NCI-H1694 treated with DMSO at 0.1 percent for 48 hours (cell line): ENCODE data around the gene CEACAM18.
"Not testable (repeated sequence)": the region's sequence is repeated elsewhere in the genome, so short reads cannot be mapped to it uniquely, and the experiment has no call there.

Experiments
- DNase-seq: peaks from one replicate; lab custom pipeline; 2025; lab: John Stamatoyannopoulos, UW

The CEACAM18 gene

DNA sequence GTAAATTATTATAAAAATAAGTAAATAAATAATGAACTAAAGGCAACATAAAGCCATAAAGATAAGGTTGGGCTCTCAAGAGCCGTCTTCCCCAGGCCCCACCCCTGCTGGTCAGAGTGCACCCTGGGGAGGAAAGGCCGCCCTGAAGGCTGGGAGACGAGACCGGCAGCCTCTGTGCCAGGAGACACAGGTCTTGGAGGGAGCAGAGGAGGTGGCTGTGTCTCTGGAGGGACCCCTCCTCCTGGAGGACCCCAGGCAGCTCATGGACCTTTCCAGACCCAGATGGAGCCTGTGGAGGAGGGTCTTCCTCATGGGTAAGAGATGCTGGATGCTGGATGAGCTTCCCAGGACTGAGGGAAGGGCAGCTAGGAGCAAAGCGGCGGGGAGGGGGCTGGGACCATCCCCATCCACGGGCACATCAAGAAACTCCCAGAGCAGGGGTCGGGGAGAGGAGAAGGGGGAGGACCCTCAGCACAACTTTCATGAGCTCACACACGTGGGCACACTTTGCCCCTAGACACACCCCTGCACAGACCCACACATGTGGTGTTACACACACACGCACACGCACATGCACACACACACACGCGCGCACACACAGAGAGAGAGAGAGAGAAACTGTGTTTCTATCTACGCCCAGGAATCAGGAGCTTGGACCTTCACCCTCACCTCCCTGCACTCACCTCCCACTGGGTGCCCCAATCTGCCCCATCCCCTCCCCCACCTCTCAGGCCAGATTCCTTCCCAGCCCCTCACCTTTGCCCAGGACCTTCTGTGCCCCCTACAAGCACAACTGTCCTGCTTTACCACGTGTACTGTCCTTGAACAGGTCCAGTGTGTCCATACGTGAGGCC is at the start of gene CEACAM18:
Gene CEACAM18 (plus strand): TSS at position 159 of the 854 bp plus-strand sequence.
- no peak for DNase-seq

DNA sequence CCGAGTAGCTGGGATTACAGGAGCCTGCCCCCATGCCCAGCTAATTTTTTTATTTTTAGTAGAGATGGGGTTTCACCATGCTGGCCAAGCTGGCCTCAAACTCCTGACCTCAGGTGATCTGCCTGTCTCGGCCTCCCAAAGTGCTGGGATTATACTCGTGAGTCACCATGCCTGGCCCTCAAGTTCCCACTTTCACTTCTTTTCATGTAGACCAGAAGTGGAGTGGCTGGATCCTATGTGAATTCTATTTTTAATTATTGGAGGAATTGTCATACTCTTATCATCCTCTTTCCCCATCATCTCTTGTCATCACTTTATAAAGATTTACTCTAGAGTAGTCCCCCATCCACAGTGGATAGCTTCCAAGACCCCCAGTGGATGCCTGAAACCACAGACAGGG is 48.1 kb upstream of the CEACAM18 start:
- DNase-seq = no peak

DNA sequence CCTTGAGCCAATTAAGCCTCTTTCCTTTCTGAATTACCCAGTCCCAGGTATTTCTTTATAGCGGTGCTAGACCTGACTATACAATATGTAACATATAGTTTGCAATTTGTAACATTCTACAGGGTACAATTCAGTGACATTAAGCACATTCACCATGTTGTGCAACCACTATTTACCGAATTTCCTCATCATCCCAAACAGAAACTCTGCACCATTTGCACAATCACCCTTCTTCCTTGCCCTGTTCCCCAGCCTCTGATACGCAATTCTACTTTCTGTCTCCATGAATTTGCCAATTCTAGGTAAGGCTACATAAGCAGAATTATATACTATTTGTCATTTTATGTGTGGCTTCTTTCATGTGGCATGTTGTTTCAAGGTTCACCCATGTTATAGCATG is 47.2 kb upstream of the CEACAM18 start:
- no peak for DNase-seq

DNA sequence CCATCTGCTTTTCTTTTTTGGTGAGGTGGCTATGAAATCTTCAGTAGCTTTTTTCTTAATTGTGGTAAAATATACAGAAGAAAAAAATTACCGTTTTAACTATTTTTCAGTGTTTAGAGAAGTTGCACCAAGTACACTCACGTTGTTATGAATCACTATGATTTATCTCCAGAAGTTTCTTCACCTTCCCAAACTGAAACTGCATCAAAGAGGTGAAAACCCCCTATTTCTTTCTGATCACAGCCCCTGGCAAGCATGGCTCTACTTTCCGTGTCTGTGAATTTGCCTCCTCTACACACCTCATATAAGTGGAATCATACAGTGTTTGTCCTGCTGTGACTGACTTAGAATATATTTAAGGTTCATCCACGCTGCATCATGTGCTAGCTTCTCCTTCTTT is 45.3 kb upstream of the CEACAM18 start:
- DNase-seq = no peak

DNA sequence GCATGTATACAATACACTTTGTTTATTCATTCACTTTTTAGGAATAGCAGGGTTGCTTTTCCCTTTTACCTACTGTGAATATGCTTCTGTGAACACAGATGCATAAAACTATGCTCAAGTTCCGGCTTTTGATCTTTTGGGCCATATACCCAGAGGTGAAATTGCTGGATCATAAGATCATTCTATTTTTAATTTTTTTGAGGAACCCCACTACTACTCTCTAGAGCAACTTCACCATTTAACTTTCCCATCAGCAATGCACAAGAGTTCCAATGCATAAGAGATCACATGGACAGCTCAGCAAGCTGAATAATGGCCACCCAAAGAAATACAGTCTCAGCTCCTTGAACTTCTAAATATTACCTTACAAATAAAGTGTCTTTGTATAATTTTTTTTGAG is 43.9 kb upstream of the CEACAM18 start:
- DNase-seq = no peak

DNA sequence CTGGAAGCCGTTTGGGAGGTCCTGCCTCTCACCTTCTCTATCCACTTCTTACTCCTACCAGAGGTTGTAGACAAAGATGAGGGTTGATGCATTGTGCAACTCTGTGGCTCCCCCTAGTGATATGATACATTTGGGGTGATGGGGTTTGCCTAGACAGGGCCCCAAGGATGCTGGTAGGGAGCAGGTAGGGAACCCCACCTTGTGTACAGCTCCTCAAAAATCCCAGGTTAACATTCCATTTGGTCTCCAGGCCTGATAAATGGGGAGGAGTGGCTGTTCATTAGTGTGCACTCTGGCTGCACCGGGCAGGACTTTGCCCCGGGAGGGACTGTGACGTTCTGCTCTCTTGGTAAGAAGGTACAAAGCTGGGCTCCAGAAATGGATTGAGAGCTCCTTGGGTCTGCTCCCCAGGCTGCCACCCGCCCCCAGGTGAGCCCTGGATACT is 39.3 kb upstream of the CEACAM18 start:
- DNase-seq = no peak

DNA sequence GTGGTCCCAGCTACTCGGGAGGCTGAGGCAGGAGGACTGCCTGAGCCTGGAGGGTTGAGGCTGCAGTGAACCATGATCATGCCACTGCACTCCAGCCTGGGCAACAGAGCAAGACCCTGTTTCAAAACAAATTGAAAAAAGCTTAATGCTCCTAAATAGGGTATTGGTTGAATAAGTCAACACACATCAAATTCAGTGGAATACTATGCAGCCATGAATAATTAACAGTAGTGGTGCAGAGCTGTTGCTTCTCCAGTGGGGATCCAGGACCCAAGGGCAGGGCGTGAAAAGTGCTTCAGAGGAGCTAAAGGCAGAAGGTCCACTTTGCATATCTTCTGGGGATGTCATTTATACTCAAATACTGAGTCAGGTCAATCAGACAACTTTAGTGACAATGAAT is 38.3 kb upstream of the CEACAM18 start:
- DNase-seq = no peak

DNA sequence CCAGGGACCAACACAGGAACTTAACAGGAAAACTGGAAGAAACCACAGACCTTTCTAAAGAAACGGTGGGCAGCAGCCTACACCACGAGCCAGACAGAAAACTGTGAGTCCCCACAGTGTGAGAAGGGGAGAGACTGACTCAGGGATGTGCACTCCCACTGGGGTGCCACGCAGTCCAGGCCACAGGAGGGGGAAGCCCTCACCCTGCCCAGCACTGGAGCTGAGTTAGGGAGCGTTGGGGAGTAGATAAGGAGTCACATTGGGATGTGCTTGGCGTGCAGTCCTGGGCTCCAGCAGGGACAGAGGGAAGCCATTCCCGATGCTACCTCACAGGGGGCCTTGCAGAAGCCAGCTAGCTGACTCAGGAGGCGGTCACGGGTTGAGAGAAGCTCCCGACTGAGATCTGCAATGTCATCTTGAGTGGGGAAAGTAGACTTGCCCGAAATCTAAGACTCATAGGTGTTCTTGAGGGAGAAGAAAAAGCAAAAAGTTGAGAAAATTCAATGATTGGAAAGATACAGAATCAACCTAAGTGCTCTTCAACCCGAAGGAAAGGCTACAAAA is 37.4 kb upstream of the CEACAM18 start:
- DNase-seq = no peak

DNA sequence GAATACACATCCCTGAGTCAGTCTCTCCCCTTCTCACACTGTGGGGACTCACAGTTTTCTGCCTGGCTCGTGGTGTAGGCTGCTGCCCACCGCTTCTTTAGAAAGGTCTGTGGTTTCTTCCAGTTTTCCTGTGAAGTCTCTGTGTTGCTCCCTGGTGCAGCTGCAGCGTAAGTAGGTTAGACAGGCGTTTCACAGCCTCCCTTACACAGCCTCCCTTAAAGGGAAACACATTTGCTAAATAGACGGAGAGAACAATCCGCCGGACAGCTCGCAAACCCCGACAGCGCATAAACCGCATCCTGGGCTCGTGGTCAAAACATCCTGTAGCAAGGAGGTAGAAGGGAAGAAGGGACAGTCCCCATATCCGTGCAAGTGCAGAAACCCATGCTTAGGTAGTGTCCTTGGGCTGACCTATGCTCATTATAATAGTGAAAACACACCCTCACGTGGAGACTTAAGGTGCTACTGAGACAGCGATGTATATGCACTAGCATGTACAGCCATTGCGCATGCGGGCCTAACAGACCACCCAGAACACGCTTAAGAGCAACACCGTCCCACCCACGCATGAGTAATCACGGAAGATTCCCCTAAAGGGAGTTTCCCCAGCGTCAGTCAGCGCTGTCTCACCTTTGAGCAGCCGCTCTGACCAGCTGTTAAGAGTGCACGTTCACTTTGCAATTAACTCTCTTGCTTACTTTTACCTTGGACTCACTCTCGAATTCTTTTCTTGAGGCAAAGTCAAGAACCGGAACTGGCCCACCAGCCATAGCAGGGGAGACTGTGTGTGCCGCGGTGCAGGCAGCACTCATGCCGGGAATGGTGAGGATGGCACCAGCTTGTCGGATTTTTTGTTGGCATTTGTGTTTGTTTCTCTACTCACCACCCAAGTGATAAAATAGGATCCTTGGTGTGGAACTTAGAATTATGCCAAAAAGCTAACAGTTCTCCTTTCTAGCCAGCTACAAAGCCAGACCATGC is 36.6 kb upstream of the CEACAM18 start:
- DNase-seq = no peak

DNA sequence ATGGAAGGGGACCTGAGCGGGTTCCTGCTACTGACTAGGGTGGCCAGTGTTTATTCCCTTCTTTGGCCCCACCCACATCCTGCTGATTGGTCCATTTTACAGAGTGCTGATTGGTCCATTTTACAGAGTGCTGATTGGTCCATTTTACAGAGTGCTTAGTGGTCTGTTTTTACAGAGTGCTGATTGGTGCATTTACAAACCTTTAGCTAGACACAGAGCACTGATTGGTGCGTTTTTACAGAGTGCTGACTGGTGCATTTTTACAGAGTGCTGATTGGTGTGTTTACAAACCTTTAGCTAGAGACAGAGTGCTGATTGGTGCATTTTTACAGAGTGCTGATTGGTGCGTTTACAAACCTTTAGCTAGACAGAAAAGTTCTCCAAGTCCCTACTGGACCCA is 30.8 kb upstream of the CEACAM18 start:
- not testable (repeated sequence) for DNase-seq

DNA sequence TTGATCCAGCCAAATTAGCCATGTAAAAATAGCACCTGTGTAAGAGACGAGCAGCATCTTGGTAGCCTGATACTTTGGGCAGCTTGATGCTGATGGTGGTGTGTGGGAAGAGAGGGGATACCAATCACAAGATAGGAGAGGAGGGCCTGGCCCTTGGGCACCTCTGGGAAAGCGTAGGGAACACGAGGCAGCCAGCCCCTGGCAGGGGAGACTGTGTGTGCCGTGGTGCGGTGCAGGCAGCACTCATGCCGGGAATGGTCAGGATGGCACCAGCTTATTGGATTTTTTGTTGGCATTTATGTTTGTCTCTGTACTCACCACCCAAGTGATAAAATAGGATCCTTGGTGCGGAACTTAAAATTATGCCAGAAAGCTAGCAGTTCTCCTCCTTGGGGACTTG is 30.3 kb upstream of the CEACAM18 start:
- no peak for DNase-seq

DNA sequence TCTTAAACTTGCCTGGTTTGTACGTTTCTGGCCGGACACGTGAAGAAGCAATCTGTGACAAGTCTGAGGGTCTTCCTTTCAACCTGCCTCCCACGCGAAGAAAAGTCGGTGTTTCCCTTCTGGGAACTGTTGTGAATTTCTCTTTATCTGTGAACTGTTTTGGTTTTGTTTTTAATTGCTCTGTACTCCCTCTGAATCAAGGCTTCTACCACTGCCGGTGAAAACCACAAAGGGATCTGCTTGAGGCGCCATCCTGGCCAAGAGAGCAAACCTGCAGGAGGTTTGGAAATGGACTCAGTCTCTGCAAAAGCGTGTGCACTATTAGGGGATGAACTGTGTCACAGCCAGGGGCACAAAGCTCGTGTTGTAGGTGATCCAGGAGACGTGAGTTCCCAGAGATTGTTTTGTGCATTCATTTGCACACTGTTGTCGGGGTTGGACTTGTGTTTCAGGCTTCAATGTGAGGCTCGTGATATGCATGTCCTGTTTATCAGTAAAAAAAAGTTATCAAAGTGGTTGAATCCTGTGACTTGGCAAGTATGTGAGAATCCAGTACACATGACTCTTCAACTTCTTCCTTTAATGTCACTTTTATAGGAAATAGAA is 29.8 kb upstream of the CEACAM18 start:
- DNase-seq = no peak

DNA sequence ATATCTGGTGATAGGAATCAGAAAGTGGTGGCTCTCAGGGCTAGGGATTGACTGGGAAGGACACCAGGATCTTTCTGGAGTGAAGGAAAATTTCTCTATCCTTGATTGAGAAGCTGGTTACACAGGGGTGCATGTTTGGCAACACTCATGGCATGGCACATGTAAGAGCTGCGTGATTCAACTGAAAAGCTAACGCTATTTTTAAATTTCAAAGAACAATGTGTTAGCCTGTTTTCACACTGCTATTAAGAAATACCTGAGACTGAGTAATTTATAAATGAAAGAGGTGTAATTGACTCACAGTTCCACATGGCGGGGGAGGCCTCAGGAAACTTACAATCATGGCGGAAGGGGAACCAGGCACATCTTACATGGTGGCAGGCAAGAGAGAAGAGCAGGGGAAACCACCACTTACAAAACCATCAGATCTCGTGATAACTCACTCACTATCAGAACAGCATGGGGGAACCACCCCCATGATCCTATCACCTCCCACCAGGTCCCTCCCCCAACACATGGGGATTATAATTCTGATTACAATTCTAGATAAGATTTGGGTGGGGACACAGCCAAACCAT is 27.5 kb upstream of the CEACAM18 start:
- no peak for DNase-seq

DNA sequence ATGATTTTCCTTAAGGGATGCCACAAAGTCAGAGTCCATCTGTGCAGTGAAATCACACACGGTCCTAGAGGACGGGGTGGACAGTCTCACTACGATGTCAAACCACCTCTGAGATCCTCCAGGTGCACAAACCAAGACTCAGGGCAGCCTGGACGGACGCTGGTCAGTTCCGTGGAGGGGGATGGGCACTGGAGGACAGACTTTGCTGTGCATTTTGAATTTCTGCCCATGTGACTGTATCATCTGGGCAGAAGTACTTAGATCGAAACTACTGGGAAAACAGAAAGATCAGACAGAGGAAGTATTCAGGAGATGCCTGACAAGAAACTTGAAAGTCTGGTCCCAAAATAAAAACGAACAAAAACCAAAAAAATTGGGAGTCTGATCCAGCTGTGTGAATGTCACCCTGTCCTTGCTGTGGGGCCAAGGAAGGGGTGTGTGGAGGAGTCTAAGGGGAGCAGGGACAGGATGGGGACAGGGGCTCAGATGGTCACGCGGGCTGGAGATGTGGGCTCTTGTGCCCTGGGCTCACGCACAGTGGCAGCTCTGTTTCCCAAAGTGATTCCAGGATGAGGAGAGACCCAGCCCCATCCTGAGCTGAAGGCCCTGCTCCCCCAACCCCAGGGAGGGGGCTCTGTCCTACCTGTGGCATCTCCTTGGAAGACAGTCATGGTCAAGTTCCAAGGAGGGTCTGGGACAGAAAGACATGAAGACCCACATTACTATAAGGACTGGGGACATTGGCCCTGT is 21.6 kb upstream of the CEACAM18 start:
- DNase-seq = no peak

DNA sequence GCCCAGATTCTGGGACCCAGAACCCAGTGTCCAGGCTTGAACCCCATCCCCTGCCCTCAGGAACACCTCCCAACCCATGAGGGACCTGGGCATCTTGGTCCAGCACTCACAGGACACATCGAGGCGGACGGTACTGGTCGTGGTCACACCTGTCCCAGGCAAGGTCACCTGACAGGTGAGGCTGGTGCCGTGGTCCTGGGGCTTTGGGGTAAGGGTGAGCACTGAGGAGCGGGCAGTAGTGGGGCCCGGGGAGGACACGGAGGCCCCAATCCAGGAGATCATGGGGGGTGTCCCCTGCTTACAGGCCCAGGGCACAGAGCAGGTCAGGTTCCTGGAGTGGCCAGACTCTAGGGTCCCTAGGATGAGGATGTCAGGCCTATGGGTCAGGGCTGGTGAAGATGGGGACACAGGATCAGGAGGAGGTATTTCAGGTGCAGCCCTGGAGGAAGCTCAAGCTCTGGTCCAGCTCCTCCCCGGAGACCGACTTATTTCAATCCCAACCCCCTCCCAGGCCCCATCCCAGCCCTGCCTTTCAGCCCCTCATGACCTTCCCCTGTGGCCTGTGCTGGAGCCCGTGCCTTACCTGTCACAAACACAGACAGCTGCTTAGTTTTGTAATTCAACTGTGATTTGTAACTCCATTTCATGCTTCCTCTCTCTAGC is 20.9 kb upstream of the CEACAM18 start:
- DNase-seq = no peak

DNA sequence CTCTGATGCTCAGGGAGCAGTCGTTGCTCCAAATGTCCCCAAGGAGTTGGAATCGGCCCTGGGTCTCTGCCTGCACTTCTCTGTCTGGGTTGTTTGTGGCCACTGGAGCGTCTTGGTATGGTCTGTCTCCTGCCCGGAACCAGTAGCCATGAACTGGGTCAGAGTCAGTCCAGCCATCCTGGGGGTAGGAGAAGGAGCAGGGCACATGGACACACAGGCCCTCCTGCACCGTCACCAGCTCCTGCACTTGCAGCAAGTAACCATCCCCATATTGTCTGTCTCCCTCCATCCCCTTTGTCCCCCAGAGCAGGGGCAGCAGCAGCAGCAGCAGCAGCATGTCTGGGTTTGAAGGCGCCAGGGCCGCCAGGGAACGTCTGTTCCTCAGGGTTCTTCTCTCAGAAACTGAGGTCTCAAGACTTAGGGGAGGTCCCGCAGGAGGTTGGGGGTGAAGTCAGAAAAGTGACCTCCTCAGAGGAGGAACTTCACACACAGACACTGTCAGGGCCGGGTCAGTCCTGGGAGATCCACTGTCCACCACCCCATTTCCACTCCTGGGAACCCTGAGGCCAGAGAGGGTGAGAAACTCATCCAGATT is 20.2 kb upstream of the CEACAM18 start, which contains the start of gene SIGLEC8:
Gene SIGLEC8 (minus strand): TSS at position 404 of the 595 bp plus-strand sequence. CDS start 67 bp downstream, at position 337.
- DNase-seq = no peak

DNA sequence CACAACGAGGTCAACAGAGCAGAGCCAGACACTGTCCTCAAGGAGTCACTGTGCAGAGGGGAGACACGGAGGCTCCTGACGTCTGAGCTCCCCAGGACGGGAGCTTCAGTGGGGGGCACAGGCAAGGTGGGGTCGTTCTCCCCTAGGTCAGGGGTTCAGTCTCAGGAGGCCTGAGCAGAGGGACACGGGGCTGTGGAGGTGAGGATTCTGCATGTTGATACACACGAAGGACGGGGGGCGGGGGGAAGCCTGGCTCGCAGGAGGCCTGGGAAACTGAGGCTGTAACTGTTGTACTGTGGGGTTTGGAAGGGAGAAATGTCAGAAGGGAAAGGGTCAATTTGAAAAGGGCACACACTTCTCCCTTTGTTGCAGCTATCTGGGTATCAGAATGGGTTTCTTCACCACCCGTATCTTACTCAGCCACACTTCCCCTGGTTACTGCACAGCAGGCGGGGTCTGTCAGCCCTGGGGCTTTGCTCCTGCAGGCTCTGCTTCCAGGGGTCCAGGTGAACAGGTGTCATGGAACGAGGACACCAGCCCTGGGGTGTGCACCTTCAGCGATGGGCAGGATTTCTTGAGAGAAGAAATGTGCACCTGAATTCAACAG is 19.3 kb upstream of the CEACAM18 start:
- DNase-seq = no peak

DNA sequence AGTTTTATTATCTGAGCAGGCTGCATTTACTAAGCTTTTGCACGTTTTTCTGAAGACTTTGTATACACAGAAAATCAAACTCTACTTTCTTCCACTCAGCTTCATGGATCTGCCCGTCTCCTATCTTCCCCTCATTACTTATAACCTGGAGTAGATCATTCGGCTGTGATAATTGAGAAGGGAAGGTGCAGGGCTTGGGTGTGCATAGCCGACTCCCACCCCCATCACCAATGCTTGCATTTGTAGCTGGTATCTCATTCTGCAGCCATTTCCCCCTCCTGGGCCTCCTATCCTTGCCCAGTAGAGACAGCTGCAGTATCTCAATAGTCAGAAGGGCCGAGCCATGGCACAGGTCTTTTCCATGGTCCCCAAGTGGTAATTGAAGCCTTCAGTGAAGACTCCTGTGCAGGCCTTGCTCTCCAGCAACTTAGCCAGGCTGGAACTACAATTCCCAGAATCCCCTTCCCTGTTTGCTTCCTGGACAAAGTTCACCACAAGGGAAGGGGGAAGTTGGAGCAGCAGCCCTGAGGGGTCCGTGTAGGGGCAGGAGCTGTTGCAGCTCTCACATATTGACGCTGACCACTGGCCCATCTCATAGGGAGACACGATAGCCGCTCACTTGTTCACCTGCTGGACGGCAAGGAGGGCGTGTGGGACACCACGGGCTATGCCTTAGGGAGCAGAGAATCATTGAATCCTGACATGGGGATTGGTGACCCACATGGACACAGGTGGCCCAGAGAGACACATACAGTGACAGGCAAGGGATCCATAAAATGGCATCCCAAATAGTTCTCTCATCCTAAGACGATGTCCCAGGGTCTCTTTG is 18.0 kb upstream of the CEACAM18 start:
- DNase-seq = no peak
